Esophagus muscularis mucosa (tissue), 4 donors: Measurements from ENCODE around the gene ENOX2.

Experiments
- EP300 ChIP-seq: sonication (generic); formaldehyde crosslinking; IDR thresholded peaks from one replicate; pipeline ENCODE4 v1.6.1; 2017; ENCODE audit warnings: antibody characterized with exemption
- POLR2A ChIP-seq: fragments of 450-650 bp; IDR thresholded peaks from one replicate; pipeline ENCODE4 v1.6.1; 2017; ENCODE audit warnings: antibody characterized with exemption, moderate library complexity, mild to moderate bottlenecking, low read depth
- POLR2AphosphoS5 ChIP-seq, 2 donors: sonication (generic); formaldehyde crosslinking; IDR thresholded peaks; one replicate each; pipeline ENCODE4 v1.6.1; 2017; ENCODE audit warnings: antibody characterized with exemption in 2 of 2
- TF ChIP-seq, protein P1 (sequence below), 3 experiments: fragments of 200-600 bp in 2 of 3; fragments of 450-650 bp in 1 of 3; sonication (generic) in 2 of 3; IDR thresholded peaks; one replicate each; pipeline ENCODE4 v1.5.1; 2017 to 2019; ENCODE audit warnings: antibody characterized with exemption in 3 of 3, mild to moderate bottlenecking in 2 of 3, moderate library complexity in 1 of 3

- TF ChIP-seq, protein P1, sequence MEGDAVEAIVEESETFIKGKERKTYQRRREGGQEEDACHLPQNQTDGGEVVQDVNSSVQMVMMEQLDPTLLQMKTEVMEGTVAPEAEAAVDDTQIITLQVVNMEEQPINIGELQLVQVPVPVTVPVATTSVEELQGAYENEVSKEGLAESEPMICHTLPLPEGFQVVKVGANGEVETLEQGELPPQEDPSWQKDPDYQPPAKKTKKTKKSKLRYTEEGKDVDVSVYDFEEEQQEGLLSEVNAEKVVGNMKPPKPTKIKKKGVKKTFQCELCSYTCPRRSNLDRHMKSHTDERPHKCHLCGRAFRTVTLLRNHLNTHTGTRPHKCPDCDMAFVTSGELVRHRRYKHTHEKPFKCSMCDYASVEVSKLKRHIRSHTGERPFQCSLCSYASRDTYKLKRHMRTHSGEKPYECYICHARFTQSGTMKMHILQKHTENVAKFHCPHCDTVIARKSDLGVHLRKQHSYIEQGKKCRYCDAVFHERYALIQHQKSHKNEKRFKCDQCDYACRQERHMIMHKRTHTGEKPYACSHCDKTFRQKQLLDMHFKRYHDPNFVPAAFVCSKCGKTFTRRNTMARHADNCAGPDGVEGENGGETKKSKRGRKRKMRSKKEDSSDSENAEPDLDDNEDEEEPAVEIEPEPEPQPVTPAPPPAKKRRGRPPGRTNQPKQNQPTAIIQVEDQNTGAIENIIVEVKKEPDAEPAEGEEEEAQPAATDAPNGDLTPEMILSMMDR (IDR thresholded peaks at IDR 0.05), result no peak
- TF ChIP-seq POLR2A (no peak), EP300 (no peak), POLR2AphosphoS5 (IDR thresholded peaks at IDR 0.05) (no peak)
Measured at GRCh38 chrX:130834149-130834548, 68.9 kb downstream of the ENOX2 start.
